CD4-positive, alpha-beta T cell (primary cell): Measurements from ENCODE around the gene RCC2. TPM values are rescaled to one million over a fixed set of nuclear protein-coding genes. Genes with fewer than 3 reads are reported as not detected.
"Not testable (repeated sequence)": the region's sequence is repeated elsewhere in the genome, so short reads cannot be mapped to it uniquely, and the experiment has no call there.

ENCODE experiments used
- ATAC-seq: fragments of 200-7000 bp; cut with Tn5 transposase; one replicate; pipeline ENCODE4 v1.10.0; 2022; ENCODE audit warnings: mild to moderate bottlenecking; ENCODE audit not compliant: poor library complexity
- CTCF ChIA-PET: fragments of 350-600 bp; sonication (Branson Sonifier 250); formaldehyde crosslinking; loops from one replicate; lab custom pipeline; 2021; ENCODE audit warnings: antibody characterized with exemption, inconsistent platforms; lab: Charles Lee
- POLR2A ChIA-PET: fragments of 350-600 bp; sonication (Branson Sonifier 250); formaldehyde crosslinking; loops from one replicate; lab custom pipeline; 2021; ENCODE audit warnings: antibody characterized with exemption, inconsistent platforms; lab: Charles Lee
- DNase-seq, 14 experiments: peaks; one replicate each; pipeline ENCODE4 v3.0.0-alpha.2; 2013 to 2020; ENCODE audit warnings: mixed read lengths in 2 of 14
- H3K27ac ChIP-seq, 2 donors: one replicate each; pipeline versions ENCODE4 v1.5.1 to v1.7.0; 2013; ENCODE audit warnings: low read length in 2 of 2, low read depth in 1 of 2, mild to moderate bottlenecking in 1 of 2
- H3K27me3 ChIP-seq, 2 experiments: 1 replicate in 1 of 2; 2 replicates in 1 of 2; pipeline versions ENCODE4 v1.6.1 to v1.7.0; 2013; ENCODE audit warnings: low read length in 2 of 2, control low read depth in 1 of 2, mild to moderate bottlenecking in 1 of 2, moderate library complexity in 1 of 2; ENCODE audit not compliant: insufficient read depth in 2 of 2, control insufficient read depth in 1 of 2
- H3K36me3 ChIP-seq: one replicate; pipeline ENCODE4 v1.6.1; 2013; ENCODE audit warnings: low read length, control low read depth; ENCODE audit not compliant: insufficient read depth
- H3K4me1 ChIP-seq: one replicate; pipeline ENCODE4 v1.6.1; 2013; ENCODE audit warnings: low read length, control low read depth; ENCODE audit not compliant: insufficient read depth
- H3K4me3 ChIP-seq: one replicate; pipeline ENCODE4 v1.5.1; 2013; ENCODE audit warnings: mild to moderate bottlenecking, low read length, moderate library complexity
- H3K9me3 ChIP-seq, 2 experiments: 1 replicate in 1 of 2; 2 replicates in 1 of 2; pipeline versions ENCODE4 v1.6.1 to v1.7.0; 2013; ENCODE audit warnings: low read length in 2 of 2, mild to moderate bottlenecking in 2 of 2, control low read depth in 1 of 2, moderate library complexity in 1 of 2; ENCODE audit not compliant: control insufficient read depth in 1 of 2, insufficient read depth in 1 of 2
- H3K27ac Mint-ChIP-seq: one replicate; pipeline ENCODE4 v1.8.0; 2020; ENCODE audit warnings: mixed read lengths
- H3K27me3 Mint-ChIP-seq: one replicate; pipeline ENCODE4 v1.8.0; 2021; ENCODE audit warnings: mixed read lengths
- H3K36me3 Mint-ChIP-seq: one replicate; pipeline ENCODE4 v1.8.0; 2021; ENCODE audit warnings: low read depth, mixed read lengths
- H3K4me1 Mint-ChIP-seq: one replicate; pipeline ENCODE4 v1.8.0; 2021; ENCODE audit warnings: low read depth, mixed read lengths
- H3K4me3 Mint-ChIP-seq: one replicate; pipeline ENCODE4 v1.8.0; 2020; ENCODE audit warnings: mild to moderate bottlenecking, mixed read lengths
- H3K9me3 Mint-ChIP-seq: one replicate; pipeline ENCODE4 v1.8.0; 2020; ENCODE audit warnings: mixed read lengths
- intact Hi-C, 2 experiments: fragments of 100-400 bp; cut with DNase I in 1 of 2; cut with micrococcal nuclease in 1 of 2; formaldehyde crosslinking; loops; one replicate each; pipeline versions ENCODE4 v1.15.1 to v1.9.0; 2023 to 2025; cut with DNase I, micrococcal nuclease
- total RNA-seq, 174 experiments: library from RNA in 2 of 174; stranded (reverse) in 2 of 174; gene quantifications; one replicate each; pipeline ENCODE4 v1.2.3 and lab custom pipeline; 2021 to 2026
- TF ChIP-seq, protein P1 (sequence below): fragments of 200-600 bp; IDR thresholded peaks from one replicate; pipeline ENCODE4 v1.8.0; 2022; ENCODE audit warnings: antibody characterized with exemption, mild to moderate bottlenecking

RCC2 gene
- total RNA-seq, 2 experiments from 2014 or later, result 20.1 to 21.0 TPM

DNA sequence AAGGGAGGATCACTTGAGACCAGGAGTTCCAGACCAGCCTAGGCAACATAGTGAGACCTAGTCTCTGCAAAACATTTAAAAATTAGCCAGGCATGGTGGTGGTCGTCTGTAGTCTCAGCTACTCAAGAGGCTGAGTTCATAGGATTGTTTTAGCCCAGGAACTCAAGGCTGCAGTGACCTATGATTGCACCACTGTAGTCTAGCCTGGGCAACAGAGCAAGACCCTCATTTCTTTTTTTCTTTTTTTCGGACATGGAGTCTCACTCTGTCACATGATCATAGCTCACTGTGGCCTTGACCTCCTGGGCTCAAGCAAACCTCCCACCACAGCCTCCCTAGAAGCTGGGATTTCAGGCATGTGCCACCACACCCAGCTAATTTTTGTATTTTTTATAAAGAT lies 31.9 kb upstream of the RCC2 start:
- H3K4me3 ChIP-seq, result no peak overlapping the region
- intact Hi-C loops, result loop anchor here in 1 of 2 experiments (5.0 kb wide), 1 partner anchor 54 kb away; no protein-coding TSS in a partner anchor
- no peak overlapping the region for H3K27ac ChIP-seq
- no peaks in the 10 kb centered on the region for H3K9me3 Mint-ChIP-seq
- no peak overlapping the region for H3K4me3 Mint-ChIP-seq
- POLR2A ChIA-PET, result no interaction called here
- TF ChIP-seq, protein P1, sequence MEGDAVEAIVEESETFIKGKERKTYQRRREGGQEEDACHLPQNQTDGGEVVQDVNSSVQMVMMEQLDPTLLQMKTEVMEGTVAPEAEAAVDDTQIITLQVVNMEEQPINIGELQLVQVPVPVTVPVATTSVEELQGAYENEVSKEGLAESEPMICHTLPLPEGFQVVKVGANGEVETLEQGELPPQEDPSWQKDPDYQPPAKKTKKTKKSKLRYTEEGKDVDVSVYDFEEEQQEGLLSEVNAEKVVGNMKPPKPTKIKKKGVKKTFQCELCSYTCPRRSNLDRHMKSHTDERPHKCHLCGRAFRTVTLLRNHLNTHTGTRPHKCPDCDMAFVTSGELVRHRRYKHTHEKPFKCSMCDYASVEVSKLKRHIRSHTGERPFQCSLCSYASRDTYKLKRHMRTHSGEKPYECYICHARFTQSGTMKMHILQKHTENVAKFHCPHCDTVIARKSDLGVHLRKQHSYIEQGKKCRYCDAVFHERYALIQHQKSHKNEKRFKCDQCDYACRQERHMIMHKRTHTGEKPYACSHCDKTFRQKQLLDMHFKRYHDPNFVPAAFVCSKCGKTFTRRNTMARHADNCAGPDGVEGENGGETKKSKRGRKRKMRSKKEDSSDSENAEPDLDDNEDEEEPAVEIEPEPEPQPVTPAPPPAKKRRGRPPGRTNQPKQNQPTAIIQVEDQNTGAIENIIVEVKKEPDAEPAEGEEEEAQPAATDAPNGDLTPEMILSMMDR, result no peak
- no peak overlapping the region for H3K27ac Mint-ChIP-seq
- DNase-seq, result no peak
- no peaks in the 10 kb centered on the region for H3K4me1 Mint-ChIP-seq
- no peaks in the 10 kb centered on the region for H3K9me3 ChIP-seq
- no peak for ATAC-seq
- H3K4me1 ChIP-seq, result no peaks in the 10 kb centered on the region
- CTCF ChIA-PET, result no interaction called here
- H3K27me3 Mint-ChIP-seq, result peaks cover 5% of the 10 kb centered on the region
- no peaks in the 10 kb centered on the region for H3K36me3 ChIP-seq
- no peaks in the 10 kb centered on the region for H3K27me3 ChIP-seq
- no peaks in the 10 kb centered on the region for H3K36me3 Mint-ChIP-seq

DNA sequence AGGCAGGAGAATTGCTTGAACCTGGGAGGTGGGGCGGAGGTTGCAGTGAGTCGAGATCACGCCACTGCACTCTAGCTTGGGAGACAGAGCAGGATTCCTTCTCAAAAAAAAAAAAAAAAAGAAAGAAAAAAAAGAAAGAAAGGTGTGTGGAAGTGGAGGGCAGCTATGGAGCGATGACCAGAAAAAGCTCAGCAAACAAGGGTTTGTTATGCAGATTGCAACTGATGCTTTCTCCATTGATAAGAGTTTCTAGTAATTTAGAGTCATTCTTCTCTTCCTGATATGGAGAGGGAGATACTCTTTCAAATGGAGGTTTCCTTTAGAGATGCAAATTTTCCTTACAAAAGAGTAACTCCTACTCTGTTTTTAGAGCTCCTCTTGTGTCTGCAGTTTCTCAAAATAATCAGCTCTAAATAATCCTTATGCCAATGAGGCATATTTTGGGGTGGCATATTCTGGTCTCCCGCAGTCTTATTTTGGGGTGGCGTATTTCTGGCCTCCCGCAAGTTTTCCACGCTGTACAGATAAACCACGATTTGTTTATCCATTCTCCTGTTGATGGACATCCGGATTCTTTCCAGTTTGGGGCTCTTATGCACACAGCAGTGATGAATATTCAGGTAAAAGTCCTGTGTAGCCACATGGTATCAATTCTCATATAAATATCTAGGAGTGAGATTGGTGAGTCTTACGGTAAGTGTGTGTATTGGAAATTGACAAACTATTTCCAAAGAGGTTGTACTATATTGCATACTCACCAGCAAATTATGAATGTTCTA lies 30.7 kb upstream of the RCC2 start:
- Histone ChIP-seq H3K4me3 (no peak overlapping the region), H3K9me3 (no peaks in the 10 kb centered on the region), H3K36me3 (no peaks in the 10 kb centered on the region), H3K27ac (no peak overlapping the region), H3K27me3 (no peaks in the 10 kb centered on the region), H3K4me1 (no peaks in the 10 kb centered on the region)
- Mint-ChIP-seq H3K27me3 (peaks cover 5% of the 10 kb centered on the region), H3K9me3 (no peaks in the 10 kb centered on the region), H3K27ac (no peak overlapping the region), H3K36me3 (no peaks in the 10 kb centered on the region), H3K4me1 (no peaks in the 10 kb centered on the region), H3K4me3 (no peak overlapping the region)
- ChIA-PET POLR2A (no interaction called here), CTCF (no interaction called here)
- ATAC-seq (no peak), DNase-seq (no peak)
- TF ChIP-seq, protein P1, result no peak
- intact Hi-C loops, result loop anchor here in 1 of 2 experiments (5.0 kb wide), 1 partner anchor 53 kb away; no protein-coding TSS in a partner anchor

DNA sequence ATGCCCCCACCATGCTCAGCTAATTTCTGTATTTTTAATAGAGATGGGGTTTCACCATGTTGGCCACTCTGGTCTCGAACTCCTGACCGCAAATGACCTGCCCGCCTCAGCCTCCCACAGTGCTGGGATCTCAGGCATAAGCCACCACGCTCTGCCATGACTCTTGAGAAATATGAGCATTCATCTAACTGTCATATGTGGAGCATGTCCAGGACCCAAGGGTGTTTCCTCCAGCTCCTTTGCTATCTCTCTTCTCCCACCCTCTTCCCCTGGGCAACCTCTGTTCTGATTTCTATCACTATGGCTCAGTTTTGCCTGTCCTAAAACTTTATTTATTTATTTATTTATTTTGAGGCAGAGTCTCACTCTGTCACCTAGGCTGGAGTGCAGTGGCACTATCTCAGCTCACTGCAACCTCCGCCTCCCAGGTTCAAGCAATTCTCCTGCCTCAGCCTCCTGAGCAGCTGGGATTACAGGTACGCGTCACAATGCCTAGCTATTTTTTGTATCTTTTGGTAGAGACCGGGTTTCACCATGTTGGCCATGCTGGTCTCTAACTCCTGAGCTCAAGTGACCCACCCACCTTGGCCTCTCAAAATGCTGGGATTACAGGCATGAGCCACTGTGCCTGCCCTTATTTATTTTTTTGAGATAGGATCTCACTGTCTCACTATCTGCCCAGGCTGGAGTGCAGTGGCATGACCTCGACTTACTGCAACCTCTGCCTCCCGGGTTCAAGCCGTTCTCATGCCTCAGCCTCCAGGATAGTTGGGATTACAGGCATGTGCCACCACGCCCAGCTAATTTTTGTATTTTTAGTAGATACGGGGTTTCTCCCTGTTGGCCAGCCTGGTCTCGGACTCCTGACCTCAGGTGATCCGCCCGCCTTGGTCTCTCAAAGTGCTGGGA lies 29.1 kb upstream of the RCC2 start:
- H3K9me3 ChIP-seq, POLR2A ChIA-PET, H3K4me1 Mint-ChIP-seq, DNase-seq, H3K4me3 Mint-ChIP-seq, H3K4me1 ChIP-seq, H3K27me3 Mint-ChIP-seq, H3K27ac ChIP-seq, CTCF ChIA-PET, intact Hi-C loops, H3K27me3 ChIP-seq, H3K36me3 ChIP-seq, H3K4me3 ChIP-seq, H3K36me3 Mint-ChIP-seq, H3K9me3 Mint-ChIP-seq, H3K27ac Mint-ChIP-seq, ATAC-seq: not testable (repeated sequence)
